HUES48 (cell line): Measurements from ENCODE around the gene IL37.

ENCODE experiments used
- H3K27ac ChIP-seq: one replicate; pipeline ENCODE4 v1.7.0; 2013; ENCODE audit warnings: low read depth, low read length, inconsistent platforms
- H3K27me3 ChIP-seq: 2 replicates; pipeline ENCODE4 v1.6.1; 2013; ENCODE audit warnings: mild to moderate bottlenecking, low read length; ENCODE audit not compliant: control insufficient read depth, insufficient read depth
- H3K36me3 ChIP-seq: 2 replicates; pipeline ENCODE4 v1.6.1; 2013; ENCODE audit warnings: low read length; ENCODE audit not compliant: control insufficient read depth, insufficient read depth
- H3K4me1 ChIP-seq: 2 replicates; pipeline ENCODE4 v1.6.1; 2013; ENCODE audit warnings: mild to moderate bottlenecking, low read length; ENCODE audit not compliant: control insufficient read depth, insufficient read depth
- H3K4me3 ChIP-seq: 2 replicates; pipeline ENCODE4 v1.5.1; 2013; ENCODE audit warnings: mild to moderate bottlenecking, low read depth, low read length
- H3K9ac ChIP-seq: 2 replicates; pipeline ENCODE4 v1.6.1; 2013; ENCODE audit warnings: mild to moderate bottlenecking, low read depth, low read length, moderate library complexity
- H3K9me3 ChIP-seq: 2 replicates; pipeline ENCODE4 v1.6.1; 2013; ENCODE audit warnings: low read length; ENCODE audit not compliant: control insufficient read depth, insufficient read depth

Gene IL37

DNA sequence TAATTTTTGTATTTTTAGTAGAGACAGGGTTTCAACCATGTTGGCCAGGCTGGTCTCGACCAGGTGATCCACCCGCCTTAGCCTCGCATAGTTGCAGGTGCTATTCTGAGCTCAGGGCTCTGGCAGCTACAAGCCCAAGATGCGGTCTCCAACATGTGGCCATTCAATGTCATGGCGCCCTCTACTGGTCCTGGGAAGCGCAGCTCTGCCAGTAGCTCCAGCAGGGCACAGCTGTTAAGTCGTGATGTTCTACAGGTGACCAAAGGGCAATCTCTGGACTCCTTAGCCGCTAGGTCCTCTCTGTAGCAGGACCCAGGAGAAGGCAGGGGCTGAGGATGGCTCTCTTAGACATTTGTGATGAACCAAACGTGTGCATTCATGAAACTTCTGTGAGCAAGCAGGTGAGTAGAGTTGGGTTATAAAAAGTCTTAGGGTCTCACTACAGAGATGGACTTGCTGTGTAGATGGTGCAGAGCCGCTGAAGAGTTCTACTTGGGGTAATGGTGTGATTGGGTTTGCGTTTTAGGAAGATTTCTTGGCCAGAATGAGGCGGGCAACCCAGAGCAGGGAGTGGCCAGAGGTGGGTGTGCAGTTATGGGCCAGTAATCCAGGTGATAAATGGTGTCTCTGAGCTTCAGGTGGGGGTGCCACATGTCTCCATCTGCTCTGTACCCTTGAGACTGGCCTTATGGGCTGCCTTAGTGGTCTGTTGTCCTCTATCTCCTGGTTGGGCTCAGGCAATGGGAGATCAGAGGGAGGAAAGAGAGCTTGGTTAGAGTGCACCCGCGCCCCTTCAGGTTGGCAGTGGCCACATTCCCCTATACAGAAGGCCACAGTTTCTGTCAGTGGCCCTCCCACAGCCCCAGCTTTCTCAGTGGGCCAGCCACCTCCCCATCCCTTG is 31.0 kb downstream of the IL37 start:
- Histone ChIP-seq H3K27ac (no peak overlapping the region), H3K4me1 (no peaks in the 10 kb centered on the region), H3K36me3 (no peaks in the 10 kb centered on the region), H3K9me3 (peaks cover 10% of the 10 kb centered on the region; the same call in 1 of the 2 replicates), H3K9ac (no peak overlapping the region), H3K27me3 (no peaks in the 10 kb centered on the region), H3K4me3 (no peak overlapping the region)

DNA sequence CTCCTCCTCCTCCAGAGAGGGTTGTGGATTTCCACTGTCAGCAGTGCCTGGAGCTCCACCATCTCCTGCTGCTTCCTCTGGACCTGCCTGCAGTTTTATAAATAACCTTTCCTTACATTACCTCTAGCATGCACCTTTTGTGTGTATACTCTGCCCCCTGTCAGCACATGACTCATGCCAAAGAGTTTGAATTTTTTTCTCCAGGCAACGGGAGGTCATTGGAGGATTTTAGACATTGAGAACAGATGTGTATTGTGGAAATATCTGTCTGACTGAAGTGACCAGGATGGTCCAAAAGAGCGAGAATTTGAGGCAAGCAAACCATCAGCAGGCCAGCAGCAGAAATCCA is 31.7 kb downstream of the IL37 start:
- no peak overlapping the region for H3K9ac ChIP-seq
- H3K27me3 ChIP-seq = no peaks in the 10 kb centered on the region
- H3K36me3 ChIP-seq = no peaks in the 10 kb centered on the region
- H3K27ac ChIP-seq = no peak overlapping the region
- peaks cover 14% of the 10 kb centered on the region; the same call in 1 of the 2 replicates for H3K9me3 ChIP-seq
- H3K4me1 ChIP-seq = no peaks in the 10 kb centered on the region
- no peak overlapping the region for H3K4me3 ChIP-seq

DNA sequence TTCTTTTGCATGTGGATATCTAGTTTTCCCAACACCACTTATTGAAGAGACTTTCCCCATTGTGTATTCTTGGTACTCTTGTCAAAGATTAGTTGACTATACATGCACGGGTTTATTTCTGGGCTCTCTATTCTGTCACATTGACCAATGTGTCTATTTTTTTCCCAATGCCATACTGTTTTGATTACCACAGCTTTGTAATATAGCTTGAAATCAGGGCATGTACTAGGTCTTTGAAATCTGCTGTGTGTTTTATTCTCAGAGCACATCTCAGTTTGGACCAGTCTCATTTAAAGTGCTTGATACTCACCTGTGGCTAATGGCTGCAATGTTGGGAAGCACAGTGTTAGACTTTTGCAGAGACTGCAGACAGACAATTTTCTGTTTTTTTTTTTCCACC is 34.0 kb downstream of the IL37 start:
- H3K27me3 ChIP-seq = no peaks in the 10 kb centered on the region
- H3K27ac ChIP-seq = no peak overlapping the region
- no peaks in the 10 kb centered on the region for H3K4me1 ChIP-seq
- peaks cover 17% of the 10 kb centered on the region; the same call in 1 of the 2 replicates for H3K9me3 ChIP-seq
- no peak overlapping the region for H3K4me3 ChIP-seq
- H3K36me3 ChIP-seq = no peaks in the 10 kb centered on the region
- H3K9ac ChIP-seq = no peak overlapping the region

DNA sequence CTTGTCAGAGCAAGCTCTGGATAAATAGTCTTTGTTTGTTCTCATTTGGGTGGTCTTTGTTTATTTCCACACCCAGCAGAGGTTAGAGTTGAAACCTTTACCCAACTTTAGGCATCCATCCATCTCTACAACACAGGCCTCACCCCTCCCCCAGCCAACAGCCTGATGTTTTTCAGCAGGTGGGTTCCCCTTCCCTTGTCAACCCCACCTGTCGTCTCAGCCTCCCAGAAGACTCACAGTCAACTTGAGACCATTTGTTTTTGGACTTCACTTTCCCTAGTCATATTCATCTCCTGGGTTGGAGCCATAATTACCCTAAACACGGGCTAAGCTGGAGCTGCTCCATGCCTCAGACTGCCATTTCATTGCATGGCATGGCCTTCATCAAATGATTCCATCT is 35.1 kb downstream of the IL37 start:
- no peaks in the 10 kb centered on the region for H3K36me3 ChIP-seq
- no peaks in the 10 kb centered on the region for H3K27me3 ChIP-seq
- H3K9me3 ChIP-seq = peaks cover 17% of the 10 kb centered on the region; the same call in 1 of the 2 replicates
- H3K4me1 ChIP-seq = no peaks in the 10 kb centered on the region
- H3K27ac ChIP-seq = no peak overlapping the region
- H3K9ac ChIP-seq = no peak overlapping the region
- H3K4me3 ChIP-seq = no peak overlapping the region

DNA sequence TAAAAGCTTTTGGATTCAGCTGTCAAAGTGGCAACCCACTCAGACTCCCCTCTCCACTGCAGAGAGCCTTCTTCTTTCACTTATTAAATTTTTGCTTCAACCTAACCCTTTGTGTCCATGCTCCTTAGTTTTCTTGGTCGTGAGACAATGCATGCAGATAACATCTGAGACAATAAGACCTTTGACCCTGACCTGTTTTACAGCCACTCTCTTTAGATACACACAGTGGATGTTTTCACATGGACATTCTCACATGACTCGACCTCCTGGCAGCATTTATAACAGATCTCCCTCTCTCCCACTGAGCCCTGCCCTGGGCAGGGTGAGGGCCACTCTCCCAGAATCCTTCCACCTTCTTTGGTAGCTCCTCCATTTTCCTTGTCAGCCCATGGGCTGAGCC is 36.4 kb downstream of the IL37 start:
- peaks cover 17% of the 10 kb centered on the region; the same call in 1 of the 2 replicates for H3K9me3 ChIP-seq
- no peaks in the 10 kb centered on the region; the same call in 1 of the 2 replicates for H3K27me3 ChIP-seq
- H3K4me1 ChIP-seq = no peaks in the 10 kb centered on the region

DNA sequence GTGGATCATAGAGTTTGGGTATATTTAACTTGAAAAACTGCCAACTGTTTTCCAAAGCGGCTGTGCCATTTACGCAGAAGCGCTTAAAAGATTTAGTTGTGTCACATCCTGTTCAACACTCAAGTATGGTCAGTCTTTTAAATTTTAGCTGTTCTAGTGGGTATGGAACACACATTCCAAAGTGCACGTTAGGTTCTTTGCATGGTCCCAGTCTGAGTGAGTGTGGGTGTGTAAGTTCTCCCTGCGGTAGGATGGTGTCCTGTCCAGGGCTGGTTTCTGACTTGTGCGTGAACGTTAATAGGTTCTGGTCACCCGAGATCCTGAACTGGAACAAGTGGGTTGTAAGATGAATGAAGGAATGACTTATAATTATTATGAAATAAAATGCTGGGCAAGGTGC is 38.5 kb downstream of the IL37 start:
- H3K27me3 ChIP-seq = no peaks in the 10 kb centered on the region; the same call in 1 of the 2 replicates
- H3K27ac ChIP-seq = no peak overlapping the region
- no peak overlapping the region for H3K4me3 ChIP-seq
- H3K4me1 ChIP-seq = no peaks in the 10 kb centered on the region
- no peaks in the 10 kb centered on the region for H3K36me3 ChIP-seq
- H3K9me3 ChIP-seq = peaks cover 17% of the 10 kb centered on the region; the same call in 1 of the 2 replicates
- no peak overlapping the region for H3K9ac ChIP-seq

More for the DNA sequence above, 36.4 kb downstream of the IL37 start:
- Histone ChIP-seq H3K27ac (no peak overlapping the region), H3K4me3 (no peak overlapping the region), H3K9ac (no peak overlapping the region), H3K36me3 (no peaks in the 10 kb centered on the region)

DNA sequence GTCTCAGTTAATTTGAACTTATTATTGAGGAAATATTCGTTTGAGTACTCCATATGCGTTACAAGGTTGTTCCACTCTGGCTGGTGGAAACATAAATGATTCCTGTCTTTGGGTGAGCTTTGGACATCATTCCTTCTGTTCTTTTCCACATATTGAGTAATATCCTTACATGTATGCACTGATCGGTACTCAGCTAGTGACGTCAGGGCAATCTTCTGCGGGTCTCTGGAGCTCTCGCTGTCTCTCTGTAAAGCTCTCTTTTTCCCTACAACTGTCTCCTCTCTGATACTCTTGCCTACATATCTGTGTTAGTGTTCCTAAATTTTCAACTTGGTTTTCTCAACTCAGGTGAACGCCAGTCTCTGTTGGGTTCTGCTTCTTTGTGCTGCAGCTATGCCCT is 43.4 kb downstream of the IL37 start:
- no peak overlapping the region for H3K27ac ChIP-seq

DNA sequence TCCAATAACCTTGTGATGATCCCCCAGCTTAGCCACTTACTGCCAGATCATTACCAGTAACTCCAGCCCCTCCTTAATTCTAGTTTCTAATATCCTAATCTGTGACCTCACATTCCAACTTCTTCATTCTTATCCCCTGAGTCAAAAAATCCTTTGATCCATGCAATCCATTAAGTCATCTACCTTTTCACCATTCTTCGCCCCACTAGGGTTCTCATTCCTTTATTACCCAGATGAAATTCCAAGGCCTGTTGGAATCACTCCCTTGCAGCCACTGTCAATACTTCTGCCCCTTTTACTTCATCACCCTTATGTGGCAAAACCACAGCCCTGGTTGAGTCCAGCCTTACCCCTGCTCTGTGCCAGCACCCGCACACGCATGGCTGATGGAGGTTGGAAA is 46.5 kb downstream of the IL37 start:
- H3K27ac ChIP-seq = no peak overlapping the region
- no peaks in the 10 kb centered on the region for H3K36me3 ChIP-seq
- no peaks in the 10 kb centered on the region for H3K4me1 ChIP-seq
- H3K4me3 ChIP-seq = no peak overlapping the region
- no peaks in the 10 kb centered on the region for H3K9me3 ChIP-seq
- H3K9ac ChIP-seq = no peak overlapping the region
- H3K27me3 ChIP-seq = no peaks in the 10 kb centered on the region

More for the DNA sequence above, 43.4 kb downstream of the IL37 start:
- no peak overlapping the region for H3K9ac ChIP-seq
- no peaks in the 10 kb centered on the region for H3K4me1 ChIP-seq
- no peaks in the 10 kb centered on the region for H3K36me3 ChIP-seq
- H3K9me3 ChIP-seq = no peaks in the 10 kb centered on the region
- no peaks in the 10 kb centered on the region; the same call in 1 of the 2 replicates for H3K27me3 ChIP-seq
- H3K4me3 ChIP-seq = no peak overlapping the region

DNA sequence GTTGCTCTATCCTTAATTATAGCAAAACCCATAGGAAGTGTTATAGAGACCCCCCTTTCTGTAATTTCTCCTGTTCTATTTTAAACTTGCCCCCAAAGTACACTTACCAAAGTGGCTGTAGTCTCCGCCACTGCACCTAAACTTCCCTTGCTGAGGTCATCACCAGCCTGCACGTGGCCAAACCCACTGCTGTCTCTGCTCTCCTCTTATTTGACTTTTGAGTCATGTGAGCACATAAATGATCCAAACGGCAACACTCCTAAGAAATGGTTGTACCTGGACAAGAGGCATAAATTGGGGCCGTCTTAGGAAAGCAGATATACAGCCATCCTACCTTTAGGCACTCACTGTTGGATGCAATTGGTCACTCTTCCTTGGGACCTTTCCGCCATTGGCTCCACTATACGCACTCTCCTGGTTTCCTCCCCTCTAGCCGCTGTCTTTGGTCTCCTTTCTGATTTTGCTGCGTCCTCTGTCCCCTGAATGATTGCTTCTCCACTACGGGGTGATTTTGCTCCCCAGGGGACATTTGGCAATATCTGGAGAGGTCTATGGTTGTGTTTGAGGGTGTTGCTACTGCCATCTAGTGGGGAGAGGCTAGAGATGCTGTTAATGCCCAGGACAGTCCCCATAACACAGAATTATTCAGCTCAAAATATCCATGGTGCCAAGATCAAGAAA is 47.6 kb downstream of the IL37 start:
- no peaks in the 10 kb centered on the region for H3K36me3 ChIP-seq
- no peak overlapping the region for H3K27ac ChIP-seq
- no peaks in the 10 kb centered on the region for H3K4me1 ChIP-seq
- H3K9me3 ChIP-seq = no peaks in the 10 kb centered on the region
- no peak overlapping the region for H3K4me3 ChIP-seq
- no peaks in the 10 kb centered on the region for H3K27me3 ChIP-seq
- H3K9ac ChIP-seq = no peak overlapping the region

DNA sequence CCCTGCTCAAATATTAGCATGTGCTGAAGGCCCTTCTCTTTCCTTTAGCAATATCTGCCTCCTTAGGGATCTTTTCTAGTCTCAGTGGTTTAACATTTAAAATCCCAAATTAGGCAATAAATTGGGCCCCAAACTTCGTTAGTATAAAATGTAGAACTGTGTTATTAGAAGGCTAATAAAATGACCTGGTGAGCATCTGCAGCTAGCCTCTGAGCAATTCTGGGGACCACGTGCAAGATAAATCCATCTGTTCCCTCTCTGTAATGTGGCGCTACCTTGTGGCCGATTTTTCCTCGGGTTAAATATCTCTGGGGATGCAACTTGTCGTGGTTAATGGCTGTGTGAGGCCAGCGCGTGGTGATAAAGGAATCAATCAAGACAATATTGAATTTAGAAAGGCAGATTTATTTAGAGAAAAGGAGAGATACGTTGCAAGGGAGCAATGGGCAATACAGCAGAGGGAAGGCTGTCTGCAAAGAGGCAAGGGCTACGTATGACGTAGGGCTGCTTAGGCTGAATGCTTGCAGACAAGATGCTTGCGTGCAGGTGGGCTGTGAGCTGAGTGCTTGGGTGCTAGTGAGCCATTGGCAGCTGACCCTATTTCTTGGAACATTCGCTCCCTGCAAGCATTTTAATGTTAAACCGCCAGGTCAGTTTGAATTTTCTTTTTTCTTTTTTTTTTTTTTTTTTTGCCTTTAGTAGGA is 48.3 kb downstream of the IL37 start:
- no peaks in the 10 kb centered on the region for H3K36me3 ChIP-seq
- H3K27ac ChIP-seq = no peak overlapping the region
- H3K9me3 ChIP-seq = no peaks in the 10 kb centered on the region
- H3K4me3 ChIP-seq = no peak overlapping the region
- H3K4me1 ChIP-seq = no peaks in the 10 kb centered on the region
- no peaks in the 10 kb centered on the region for H3K27me3 ChIP-seq
- no peak overlapping the region for H3K9ac ChIP-seq
